PC-3 (cell line): ENCODE data around the gene PDLIM1. TPM values are rescaled to one million over a fixed set of nuclear protein-coding genes. Genes with fewer than 3 reads are reported as not detected.

Source experiments
- ATAC-seq: fragments of 200-7000 bp; cut with Tn5 transposase; 2 replicates; pipeline ENCODE4 v1.9.1; 2020; ENCODE audit warnings: mild to moderate bottlenecking, moderate library complexity
- BruUV-seq: library from RNA; stranded (reverse); fragments of 400-500 nt; replicated peaks from 2 replicates; lab custom pipeline; 2021; lab: Mats Ljungman, UMichigan
- CTCF ChIA-PET: fragments of 300-600 bp; sonication (Branson Sonifier 250); formaldehyde crosslinking; loops from one replicate; lab custom pipeline; 2022; ENCODE audit warnings: antibody characterized with exemption; lab: Charles Lee
- POLR2A ChIA-PET: fragments of 300-600 bp; sonication (Branson Sonifier 250); formaldehyde crosslinking; loops from one replicate; lab custom pipeline; 2022; ENCODE audit warnings: antibody characterized with exemption; ENCODE audit not compliant: unreplicated experiment; lab: Charles Lee
- DNase-seq: peaks from one replicate; pipeline ENCODE4 v3.0.0-alpha.2; 2015
- H2AFZ ChIP-seq: fragments of 300-600 bp; sonication (generic); 2 replicates; pipeline ENCODE4 v1.6.0; 2016; ENCODE audit warnings: antibody characterized with exemption, low read length
- H3F3A ChIP-seq: fragments of 300-600 bp; sonication (generic); one replicate; pipeline ENCODE4 v1.6.0; 2017; ENCODE audit warnings: antibody characterized with exemption, low read length, control low read depth, mild to moderate bottlenecking; ENCODE audit not compliant: unreplicated experiment
- H3K27ac ChIP-seq: fragments of 300-600 bp; sonication (generic); 2 replicates; pipeline ENCODE4 v1.5.1; 2016; ENCODE audit warnings: mild to moderate bottlenecking, low read length
- H3K27me3 ChIP-seq: fragments of 300-600 bp; sonication (generic); 2 replicates; pipeline ENCODE4 v1.6.1; 2016; ENCODE audit warnings: low read length, mixed read lengths
- H3K36me3 ChIP-seq: fragments of 300-600 bp; sonication (generic); 2 replicates; pipeline ENCODE4 v1.6.1; 2016; ENCODE audit warnings: low read depth, mixed run types, low read length, mixed read lengths
- H3K4me1 ChIP-seq: fragments of 300-600 bp; sonication (generic); 2 replicates; pipeline ENCODE4 v1.5.1; 2016; ENCODE audit warnings: low read length; ENCODE audit not compliant: insufficient read depth
- H3K4me2 ChIP-seq: fragments of 300-600 bp; sonication (generic); 2 replicates; pipeline ENCODE4 v1.6.0; 2016; ENCODE audit warnings: low read length
- H3K4me3 ChIP-seq: fragments of 300-600 bp; sonication (generic); 2 replicates; pipeline ENCODE4 v1.5.1; 2016; ENCODE audit warnings: mild to moderate bottlenecking, low read length, mixed read lengths
- H3K79me2 ChIP-seq: fragments of 300-600 bp; sonication (generic); 2 replicates; pipeline ENCODE4 v1.6.1; 2017; ENCODE audit warnings: low read length, mixed read lengths
- H3K9ac ChIP-seq: fragments of 300-600 bp; sonication (generic); 2 replicates; pipeline ENCODE4 v1.6.0; 2016; ENCODE audit warnings: mild to moderate bottlenecking, low read length
- H3K9me2 ChIP-seq: fragments of 300-600 bp; sonication (generic); replicated peaks from 2 replicates; pipeline ENCODE4 v1.6.1; 2016; ENCODE audit warnings: mixed run types, low read length, mixed read lengths
- H3K9me3 ChIP-seq: fragments of 300-600 bp; sonication (generic); 2 replicates; pipeline ENCODE4 v1.6.1; 2016; ENCODE audit warnings: low read length, mixed read lengths
- H4K20me1 ChIP-seq: fragments of 300-600 bp; sonication (generic); 2 replicates; pipeline ENCODE4 v1.6.1; 2016; ENCODE audit warnings: low read length, mixed read lengths
- EZH2 ChIP-seq: fragments of 300-600 bp; sonication (generic); IDR thresholded peaks from one replicate; pipeline ENCODE4 v1.6.1; 2017; ENCODE audit warnings: antibody characterized with exemption, mild to moderate bottlenecking, low read length; ENCODE audit not compliant: unreplicated experiment
- EZH2phosphoT487 ChIP-seq: fragments of 300-600 bp; sonication (generic); IDR thresholded peaks from 2 replicates; pipeline ENCODE4 v1.6.1; 2018; ENCODE audit warnings: mild to moderate bottlenecking, antibody characterized with exemption, low read length, borderline replicate concordance
- intact Hi-C: fragments of 100-400 bp; cut with micrococcal nuclease; formaldehyde crosslinking; loops from 2 replicates; pipeline ENCODE4 v1.9.0; 2023
- total RNA-seq: library from RNA; depleted of rRNA; stranded (reverse); fragments of >200 nt; gene quantifications from 2 replicates; pipeline ENCODE4 v1.2.3, GENCODE V29; 2014
- TF ChIP-seq, protein P1 (sequence below): fragments of 300-600 bp; sonication (generic); conservative IDR thresholded peaks from 2 replicates; pipeline ENCODE4 v1.5.1; 2017; ENCODE audit warnings: antibody characterized with exemption, low read depth, mild to moderate bottlenecking, low read length

PDLIM1 gene
- total RNA-seq, 1 experiment from 2014 or later: 28.2 TPM

DNA sequence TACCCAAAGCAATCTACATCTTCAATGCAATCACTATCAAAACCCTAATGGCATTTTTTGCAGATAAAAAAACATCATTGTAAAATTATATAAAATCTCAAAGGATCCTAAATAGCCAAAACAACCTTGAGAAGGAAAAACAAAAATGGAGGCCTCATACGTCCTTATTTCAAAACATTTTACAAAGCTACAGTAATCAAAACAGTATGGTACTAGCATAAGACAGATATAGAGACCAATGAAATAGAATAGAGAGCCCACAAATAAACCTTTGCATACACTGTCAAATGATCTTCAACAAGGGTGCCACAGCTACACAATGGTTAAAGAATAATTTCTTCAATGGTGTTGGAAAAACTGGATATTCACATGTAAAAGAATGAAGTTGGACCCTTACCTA is 34.5 kb downstream of the PDLIM1 start:
- Histone ChIP-seq H3K4me1 (peaks cover 12% of the 10 kb centered on the region), H3K9ac (no peak overlapping the region), H3F3A (no peaks in the 10 kb centered on the region), H3K27me3 (no peaks in the 10 kb centered on the region), H3K9me3 (no peaks in the 10 kb centered on the region), H3K9me2 (no peaks in the 10 kb centered on the region), H2AFZ (no peak overlapping the region), H3K36me3 (peaks cover 34% of the 10 kb centered on the region), H3K4me2 (no peak overlapping the region), H3K27ac (no peak overlapping the region), H4K20me1 (no peaks in the 10 kb centered on the region), H3K4me3 (no peak overlapping the region), H3K79me2 (peaks cover 53% of the 10 kb centered on the region)
- intact Hi-C loops: no loop called here
- no TSS peak for BruUV-seq
- ATAC-seq: no peak
- ChIA-PET CTCF (no interaction called here), POLR2A (no interaction called here)
- DNase-seq: no peak
- TF ChIP-seq, protein P1, sequence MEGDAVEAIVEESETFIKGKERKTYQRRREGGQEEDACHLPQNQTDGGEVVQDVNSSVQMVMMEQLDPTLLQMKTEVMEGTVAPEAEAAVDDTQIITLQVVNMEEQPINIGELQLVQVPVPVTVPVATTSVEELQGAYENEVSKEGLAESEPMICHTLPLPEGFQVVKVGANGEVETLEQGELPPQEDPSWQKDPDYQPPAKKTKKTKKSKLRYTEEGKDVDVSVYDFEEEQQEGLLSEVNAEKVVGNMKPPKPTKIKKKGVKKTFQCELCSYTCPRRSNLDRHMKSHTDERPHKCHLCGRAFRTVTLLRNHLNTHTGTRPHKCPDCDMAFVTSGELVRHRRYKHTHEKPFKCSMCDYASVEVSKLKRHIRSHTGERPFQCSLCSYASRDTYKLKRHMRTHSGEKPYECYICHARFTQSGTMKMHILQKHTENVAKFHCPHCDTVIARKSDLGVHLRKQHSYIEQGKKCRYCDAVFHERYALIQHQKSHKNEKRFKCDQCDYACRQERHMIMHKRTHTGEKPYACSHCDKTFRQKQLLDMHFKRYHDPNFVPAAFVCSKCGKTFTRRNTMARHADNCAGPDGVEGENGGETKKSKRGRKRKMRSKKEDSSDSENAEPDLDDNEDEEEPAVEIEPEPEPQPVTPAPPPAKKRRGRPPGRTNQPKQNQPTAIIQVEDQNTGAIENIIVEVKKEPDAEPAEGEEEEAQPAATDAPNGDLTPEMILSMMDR: no peak
- TF ChIP-seq EZH2phosphoT487: no peak
- TF ChIP-seq EZH2: no peak

DNA sequence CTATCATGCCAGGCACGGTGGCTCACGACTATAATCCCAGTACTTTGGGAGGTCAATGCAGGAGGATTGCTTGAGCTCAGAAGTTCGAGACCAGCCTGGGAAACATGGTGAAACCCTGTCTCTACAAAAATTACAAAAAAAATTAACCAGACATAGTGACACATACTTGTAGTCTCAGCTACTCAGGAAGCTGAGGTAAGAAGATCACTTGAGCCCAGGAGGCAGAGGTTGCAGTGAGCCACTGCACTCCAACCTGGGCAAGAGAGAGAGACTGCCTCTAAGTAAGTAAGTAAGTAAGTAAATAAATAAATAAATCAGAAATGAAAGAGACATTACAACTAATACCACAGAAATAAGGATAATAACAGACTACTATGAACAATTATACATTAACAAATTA is 36.2 kb downstream of the PDLIM1 start:
- ChIA-PET POLR2A (no interaction called here), CTCF (no interaction called here)
- Histone ChIP-seq H3K27ac (no peak overlapping the region), H3F3A (no peaks in the 10 kb centered on the region), H3K4me3 (no peak overlapping the region), H3K27me3 (no peaks in the 10 kb centered on the region), H3K4me2 (no peak overlapping the region), H3K9me3 (no peaks in the 10 kb centered on the region), H2AFZ (no peak overlapping the region), H3K9me2 (no peaks in the 10 kb centered on the region), H3K79me2 (peaks cover 51% of the 10 kb centered on the region), H3K9ac (no peak overlapping the region), H3K36me3 (peaks cover 25% of the 10 kb centered on the region), H4K20me1 (no peaks in the 10 kb centered on the region), H3K4me1 (no peaks in the 10 kb centered on the region)
- intact Hi-C loops: no loop called here
- no peak for TF ChIP-seq EZH2
- TF ChIP-seq EZH2phosphoT487: no peak
- TF ChIP-seq, protein P1: no peak
- DNase-seq (no peak), ATAC-seq (no peak)
- BruUV-seq: no TSS peak

DNA sequence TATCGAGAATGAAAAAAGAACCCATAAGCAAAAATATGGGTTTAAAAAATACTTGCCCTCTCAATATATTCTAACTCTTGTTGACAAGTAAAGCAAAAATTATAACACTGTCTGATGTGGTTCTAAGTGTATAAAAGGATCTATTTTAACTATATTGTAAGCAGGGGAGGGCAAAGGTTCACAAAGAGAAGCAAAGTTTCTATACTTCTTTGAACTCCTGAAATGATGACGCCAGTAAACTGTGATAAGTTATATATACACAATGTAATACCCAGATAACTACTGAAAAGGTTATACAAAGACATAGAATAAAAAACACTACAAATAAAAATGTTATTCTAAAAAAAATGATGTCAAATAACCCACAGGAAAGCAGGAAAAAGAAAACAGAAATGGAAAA is 37.1 kb downstream of the PDLIM1 start:
- BruUV-seq: no TSS peak
- Histone ChIP-seq H3K4me2 (no peak overlapping the region), H3K79me2 (peaks cover 48% of the 10 kb centered on the region), H3K9ac (no peak overlapping the region), H3K9me2 (no peaks in the 10 kb centered on the region), H3K4me3 (no peak overlapping the region), H4K20me1 (no peaks in the 10 kb centered on the region), H3K36me3 (peaks cover 20% of the 10 kb centered on the region), H3K27ac (no peak overlapping the region), H3K9me3 (no peaks in the 10 kb centered on the region), H3K27me3 (no peaks in the 10 kb centered on the region), H2AFZ (no peak overlapping the region), H3F3A (no peaks in the 10 kb centered on the region), H3K4me1 (no peaks in the 10 kb centered on the region)
- TF ChIP-seq EZH2phosphoT487 (no peak), EZH2 (no peak)
- TF ChIP-seq, protein P1: no peak
- ChIA-PET POLR2A (no interaction called here), CTCF (no interaction called here)
- ATAC-seq (no peak), DNase-seq (no peak)
- intact Hi-C loops: no loop called here
